H1 (cell line): Measurements from ENCODE around the gene FNIP2. TPM values are rescaled to one million over a fixed set of nuclear protein-coding genes. Genes with fewer than 3 reads are reported as not detected.

ENCODE experiments used
- BCL11A ChIP-seq, 2 experiments: IDR thresholded peaks; one replicate each; pipeline ENCODE4 v1.6.1; 2011; ENCODE audit warnings: low read depth in 2 of 2, low read length in 2 of 2, mild to moderate bottlenecking in 2 of 2
- CBX8 ChIP-seq: fragments of 300-800, 300-1000 bp; sonication (generic); IDR thresholded peaks from 2 replicates; pipeline ENCODE4 v1.7.1; 2016; ENCODE audit warnings: low read depth, low read length, borderline replicate concordance
- CHD1 ChIP-seq: IDR thresholded peaks from 2 replicates; pipeline ENCODE4 v1.6.1; 2012; ENCODE audit warnings: low read depth, low read length, improper control_type of control experiment
- NANOG ChIP-seq: IDR thresholded peaks from 2 replicates; pipeline ENCODE4 v1.6.1; 2011; ENCODE audit warnings: low read length, low read depth, mild to moderate bottlenecking, inconsistent platforms; ENCODE audit not compliant: insufficient read depth, poor library complexity, severe bottlenecking
- PHF8 ChIP-seq: fragments of 200-600 bp; sonication (generic); conservative IDR thresholded peaks from 2 replicates; pipeline ENCODE4 v1.7.1; 2012; ENCODE audit warnings: low read depth, mild to moderate bottlenecking, inconsistent platforms, low read length, moderate library complexity
- RAD21 ChIP-seq, 2 experiments: IDR thresholded peaks in 1 of 2; conservative IDR thresholded peaks in 1 of 2; 2 replicates each; pipeline ENCODE4 v1.6.1; 2011; ENCODE audit warnings: low read depth in 2 of 2, low read length in 2 of 2, improper control_type of control experiment in 1 of 2, inconsistent platforms in 1 of 2, mild to moderate bottlenecking in 1 of 2, moderate library complexity in 1 of 2
- RBBP5 ChIP-seq: IDR thresholded peaks from 2 replicates; pipeline ENCODE4 v1.7.1; 2012; ENCODE audit warnings: low read depth, mild to moderate bottlenecking, inconsistent platforms, low read length, moderate library complexity, borderline replicate concordance
- SIN3A ChIP-seq, 2 experiments: IDR thresholded peaks in 1 of 2; conservative IDR thresholded peaks in 1 of 2; 2 replicates each; pipeline ENCODE4 v1.6.1; 2011 to 2012; ENCODE audit warnings: low read length in 2 of 2, improper control_type of control experiment in 1 of 2, low read depth in 1 of 2, mild to moderate bottlenecking in 1 of 2
- SIX5 ChIP-seq: IDR thresholded peaks from 2 replicates; pipeline ENCODE4 v1.6.1; 2011; ENCODE audit warnings: mild to moderate bottlenecking, low read depth, low read length
- TEAD4 ChIP-seq: IDR thresholded peaks from 2 replicates; pipeline ENCODE4 v1.6.1; 2012; ENCODE audit warnings: low read depth, low read length, inconsistent platforms, mixed read lengths
- polyA plus RNA-seq, 7 experiments: library from polyadenylated mRNA; depleted of rRNA in 3 of 7; stranded (reverse) in 5 of 7; unstranded in 2 of 7; fragments of >200 nt in 5 of 7; fragments of 200-250 nt in 2 of 7; gene quantifications; 1 replicate in 5 of 7; 2 replicates in 1 of 7; 4 replicates in 1 of 7; pipeline versions ENCODE4 v1.2.1 to v1.2.3, GENCODE V29; 2011 to 2013; ENCODE audit warnings: missing spikeins in 2 of 7, mixed read lengths in 2 of 7
- total RNA-seq: library from RNA; stranded (reverse); fragmentation: NEBNext Ultra II Directional; extraction: Animal tissue kit (Norgen Biotek cat#: 25700); gene quantifications from 2 replicates; pipeline ENCODE4 v1.2.1, GENCODE V29; 2021
- TF ChIP-seq, protein P1 (sequence below): IDR thresholded peaks from 2 replicates; pipeline ENCODE4 v1.6.1; 2011; ENCODE audit warnings: low read length, improper control_type of control experiment

FNIP2 gene
- total and polyA plus RNA-seq, 2 of the 8 experiments (the other 6 are each of a cell fraction or from before 2014, with no cell fraction given): 4.0 to 13.0 TPM

DNA sequence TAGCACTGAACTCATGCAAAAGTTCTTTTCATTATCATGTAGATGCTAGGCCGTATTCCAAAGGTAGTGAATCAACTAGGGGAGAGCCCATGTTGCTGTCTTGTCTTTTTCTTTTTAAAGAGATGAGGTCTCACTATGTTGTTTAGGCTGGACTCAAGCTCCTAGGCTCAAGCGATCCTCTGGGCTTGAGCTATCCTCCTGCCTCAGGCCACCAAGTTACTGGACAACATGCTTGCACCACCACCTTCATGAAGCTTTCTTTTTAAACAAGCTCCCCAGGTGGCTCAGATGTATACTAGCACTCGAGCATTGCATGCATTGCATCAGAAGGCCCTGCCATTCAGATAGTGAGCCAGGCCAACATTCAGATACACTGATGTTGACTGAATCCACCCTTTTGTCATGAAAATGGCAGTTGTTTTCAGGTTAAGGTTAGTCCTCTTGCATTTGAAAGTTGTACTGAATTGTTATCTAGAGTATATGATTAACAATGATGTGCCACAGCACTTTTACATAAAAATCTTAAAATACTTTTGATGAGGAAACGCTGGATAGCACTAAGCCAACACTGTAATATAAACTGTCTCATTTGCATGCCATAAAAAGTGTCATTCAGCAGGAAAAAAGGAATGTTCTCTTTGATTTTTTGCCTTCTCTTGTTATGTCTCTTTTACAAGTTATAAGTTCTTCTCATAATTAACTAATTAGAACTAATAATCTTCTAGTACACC is 76.7 kb downstream of the FNIP2 start (continued):
- no peak for TF ChIP-seq RAD21 (IDR thresholded peaks at IDR 0.05 in 1 of 2, conservative IDR thresholded peaks at IDR 0.05 in 1 of 2; ENCODE audit: low read depth in 2 of 2, low read length in 2 of 2)
- no peak for TF ChIP-seq CBX8
- TF ChIP-seq SIN3A (conservative IDR thresholded peaks at IDR 0.05 in 1 of 2, IDR thresholded peaks at IDR 0.05 in 1 of 2; ENCODE audit: low read depth in 1 of 2, low read length in 2 of 2): no peak
- TF ChIP-seq CHD1: no peak
- TF ChIP-seq PHF8: no peak
- no peak for TF ChIP-seq TEAD4
- TF ChIP-seq RBBP5: 0 out of 2 replicates have a peak, but pooled peaks have one; percentile 67
- no peak for TF ChIP-seq BCL11A (IDR thresholded peaks at IDR 0.05; ENCODE audit: low read depth in 2 of 2, low read length in 2 of 2)
- TF ChIP-seq SIX5: no peak
- TF ChIP-seq, protein P1, sequence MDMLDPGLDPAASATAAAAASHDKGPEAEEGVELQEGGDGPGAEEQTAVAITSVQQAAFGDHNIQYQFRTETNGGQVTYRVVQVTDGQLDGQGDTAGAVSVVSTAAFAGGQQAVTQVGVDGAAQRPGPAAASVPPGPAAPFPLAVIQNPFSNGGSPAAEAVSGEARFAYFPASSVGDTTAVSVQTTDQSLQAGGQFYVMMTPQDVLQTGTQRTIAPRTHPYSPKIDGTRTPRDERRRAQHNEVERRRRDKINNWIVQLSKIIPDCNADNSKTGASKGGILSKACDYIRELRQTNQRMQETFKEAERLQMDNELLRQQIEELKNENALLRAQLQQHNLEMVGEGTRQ: no peak
- peak; percentile 56 for TF ChIP-seq NANOG
